Smooth muscle cell (in vitro differentiated cells): ENCODE measurements around the gene RRP36. TPM values are rescaled to one million over a fixed set of nuclear protein-coding genes. Genes with fewer than 3 reads are reported as not detected.

Source experiments
- DNase-seq: peaks from one replicate; lab custom pipeline; 2025; ENCODE audit not compliant: unreplicated experiment; lab: John Stamatoyannopoulos, UW
- H2AFZ ChIP-seq: fragments of 200-600 bp; sonication (generic); 2 replicates; pipeline ENCODE4 v1.6.0; 2016; ENCODE audit warnings: antibody characterized with exemption, low read depth, mild to moderate bottlenecking
- H3F3A ChIP-seq: fragments of 200-600 bp; sonication (generic); 2 replicates; pipeline ENCODE4 v1.6.0; 2017; ENCODE audit warnings: antibody characterized with exemption, low read depth
- H3K27ac ChIP-seq: fragments of 200-600 bp; sonication (generic); 2 replicates; pipeline ENCODE4 v1.5.1; 2016; ENCODE audit warnings: low read depth, mild to moderate bottlenecking
- H3K27me3 ChIP-seq: fragments of 200-600 bp; sonication (generic); 2 replicates; pipeline ENCODE4 v1.6.1; 2016; ENCODE audit warnings: low read depth, mild to moderate bottlenecking
- H3K36me3 ChIP-seq: fragments of 200-600 bp; sonication (generic); 2 replicates; pipeline ENCODE4 v1.5.1; 2016; ENCODE audit warnings: low read depth
- H3K4me1 ChIP-seq: fragments of 200-600 bp; sonication (generic); 2 replicates; pipeline ENCODE4 v1.5.1; 2016; ENCODE audit warnings: low read depth
- H3K4me2 ChIP-seq: fragments of 200-600 bp; sonication (generic); 2 replicates; pipeline ENCODE4 v1.6.0; 2016; ENCODE audit warnings: mild to moderate bottlenecking
- H3K4me3 ChIP-seq: fragments of 200-600 bp; sonication (generic); 2 replicates; pipeline ENCODE4 v1.5.1; 2016; ENCODE audit warnings: mild to moderate bottlenecking
- H3K79me2 ChIP-seq: fragments of 200-600 bp; sonication (generic); 2 replicates; pipeline ENCODE4 v1.6.0; 2016; ENCODE audit warnings: low read depth, mild to moderate bottlenecking
- H3K9ac ChIP-seq: fragments of 200-600 bp; sonication (generic); 2 replicates; pipeline ENCODE4 v1.6.0; 2016; ENCODE audit warnings: low read depth
- H3K9me3 ChIP-seq: fragments of 200-600 bp; sonication (generic); replicated peaks from 2 replicates; pipeline ENCODE4 v1.5.1; 2016; ENCODE audit warnings: low read depth
- H4K20me1 ChIP-seq: fragments of 200-600 bp; sonication (generic); 2 replicates; pipeline ENCODE4 v1.6.0; 2016; ENCODE audit warnings: low read depth
- CTCF ChIP-seq: fragments of 200-600 bp; sonication (generic); IDR thresholded peaks from 2 replicates; pipeline ENCODE4 v1.5.1; 2017; ENCODE audit warnings: borderline replicate concordance, mild to moderate bottlenecking, antibody characterized with exemption; ENCODE audit not compliant: insufficient read depth, poor library complexity, severe bottlenecking
- WGBS: methylation state at CpG from one replicate; pipeline ENCODE4 v1.1.7; 2016; ENCODE audit warnings: low lambda C conversion rate; 5-methylcytosine and 5-hydroxymethylcytosine counted together
- polyA plus RNA-seq: library from polyadenylated mRNA; unstranded; fragments of >200 nt; fragmentation: Nextera tagmentation; extraction: Ambion mirVana; gene quantifications from 2 replicates; pipeline ENCODE4 v1.2.1, GENCODE V29; 2016
- total RNA-seq: library from RNA; depleted of rRNA; stranded (reverse); fragments of >200 nt; gene quantifications from 2 replicates; pipeline ENCODE4 v1.2.3, GENCODE V29; 2014

Gene RRP36
- total and polyA plus RNA-seq, 2 experiments from 2014 or later, result 64.8 to 72.7 TPM

GRCh38 chr6:43013843-43014433 lies 7.5 kb upstream of the RRP36 start, which contains the start of the genes KLHDC3 and MEA1:
Gene KLHDC3, plus strand, starts transcription at chr6:43014249. Its CDS starts 2,944 bp downstream, at chr6:43017193.
Gene MEA1, minus strand, starts transcription at chr6:43013946. Its CDS starts 133 bp downstream, at chr6:43013813.
- H3K9ac ChIP-seq, result peak within 1 kb of the TSS; percentile 69
- no peak for TF ChIP-seq CTCF
- H3K4me1 ChIP-seq, result peaks cover 6% of the 10 kb centered on the region
- no peaks in the 10 kb centered on the region for H3K27me3 ChIP-seq
- no peaks in the 10 kb centered on the region for H3K9me3 ChIP-seq
- H3K79me2 ChIP-seq, result peaks cover 51% of the 10 kb centered on the region
- peak within 1 kb of the TSS; percentile 59 for H2AFZ ChIP-seq
- under 1% methylated on average over 50 of the region's 51 CpGs for WGBS
- H3K36me3 ChIP-seq, result no peaks in the 10 kb centered on the region
- DNase-seq, result peak; percentile 93
- peak within 1 kb of the TSS; percentile 95 for H3K4me2 ChIP-seq
- peaks cover 20% of the 10 kb centered on the region for H4K20me1 ChIP-seq
- H3K27ac ChIP-seq, result peak within 1 kb of the TSS; percentile 47
- peak within 1 kb of the TSS; percentile 72 for H3K4me3 ChIP-seq
- H3F3A ChIP-seq, result peaks cover 3% of the 10 kb centered on the region

- peak overlapping the region; percentile 95 for H3K4me2 ChIP-seq
- peak overlapping the region; percentile 69 for H3K9ac ChIP-seq
- DNase-seq, result no peak
- H3K27ac ChIP-seq, result peak overlapping the region; percentile 47
- H3K4me3 ChIP-seq, result peak overlapping the region; percentile 72
- H2AFZ ChIP-seq, result no peak overlapping the region
- no peaks in the 10 kb centered on the region for H3K9me3 ChIP-seq
- 8% methylated on average over 7 of the region's 7 CpGs for WGBS
- peaks cover 6% of the 10 kb centered on the region for H3K4me1 ChIP-seq
- peaks cover 20% of the 10 kb centered on the region for H4K20me1 ChIP-seq
- H3K27me3 ChIP-seq, result no peaks in the 10 kb centered on the region
- H3F3A ChIP-seq, result peaks cover 8% of the 10 kb centered on the region
- no peaks in the 10 kb centered on the region for H3K36me3 ChIP-seq
- H3K79me2 ChIP-seq, result peaks cover 51% of the 10 kb centered on the region
- no peak for TF ChIP-seq CTCF
Measured at GRCh38 chr6:43014434-43014909, 7.0 kb upstream of the RRP36 start.

GRCh38 chr6:43016176-43016942 lies 5.1 kb upstream of the RRP36 start:
- H3K9ac ChIP-seq, result no peak overlapping the region
- H3K27ac ChIP-seq, result no peak overlapping the region
- no peaks in the 10 kb centered on the region for H3K36me3 ChIP-seq
- no peak for DNase-seq
- no peak overlapping the region for H3K4me3 ChIP-seq
- H3F3A ChIP-seq, result peaks cover 24% of the 10 kb centered on the region
- H3K4me2 ChIP-seq, result no peak overlapping the region
- H3K27me3 ChIP-seq, result no peaks in the 10 kb centered on the region
- H3K4me1 ChIP-seq, result peaks cover 13% of the 10 kb centered on the region
- TF ChIP-seq CTCF, result no peak
- 92% methylated on average over 7 of the region's 7 CpGs for WGBS
- H3K79me2 ChIP-seq, result peaks cover 51% of the 10 kb centered on the region
- H2AFZ ChIP-seq, result no peak overlapping the region
- peaks cover 20% of the 10 kb centered on the region for H4K20me1 ChIP-seq
- H3K9me3 ChIP-seq, result no peaks in the 10 kb centered on the region
